Measurements from ENCODE around the gene HOXD1. TPM values are rescaled to one million over a fixed set of nuclear protein-coding genes. Genes with fewer than 3 reads are reported as not detected.

The HOXD1 gene
- total and polyA plus RNA-seq, 2 donors (not counting 1 experiment from before 2014, with no cell fraction given): not detected

- Histone ChIP-seq H4K20me1 (ENCODE audit: control insufficient read depth, extremely low read depth, insufficient read depth, low read length) (no peaks in the 10 kb centered on the region), H3K36me3 (ENCODE audit: control insufficient read depth, insufficient read depth, low read length) (no peaks in the 10 kb centered on the region), H3K27ac (ENCODE audit: insufficient read depth, low read length) (no peak within 1 kb of the TSS), H2AFZ (ENCODE audit: low read length) (no peak within 1 kb of the TSS), H3K4me1 (ENCODE audit: control insufficient read depth, extremely low read depth, insufficient read depth, low read length) (no peaks in the 10 kb centered on the region), H3K9ac (ENCODE audit: insufficient read depth, low read length) (no peak within 1 kb of the TSS), H3K9me3 (ENCODE audit: control insufficient read depth, insufficient read depth, low read depth, low read length) (no peaks in the 10 kb centered on the region), H3K4me3 (replicated peaks in 1 of 4; ENCODE audit: control extremely low read depth in 1 of 4, insufficient read depth in 1 of 4, low read depth in 3 of 4, low read length in 4 of 4) (no peak within 1 kb of the TSS), H3K79me2 (ENCODE audit: control insufficient read depth, insufficient read depth, low read length) (no peaks in the 10 kb centered on the region), H3K27me3 (ENCODE audit: control insufficient read depth, insufficient read depth, low read length) (peaks cover 73% of the 10 kb centered on the region), H3K4me2 (ENCODE audit: extremely low read depth, insufficient read depth, low read length) (no peak within 1 kb of the TSS)
- TF ChIP-seq CTCF (conservative IDR thresholded peaks at IDR 0.05 in 1 of 2, IDR thresholded peaks at IDR 0.05 in 1 of 2; ENCODE audit: low read depth in 1 of 2, low read length in 2 of 2): no peak
- peak; percentile 27 for TF ChIP-seq EZH2 (IDR thresholded peaks at IDR 0.05; ENCODE audit: low read length, missing control alignments)
- DNase-seq (ENCODE audit: low read depth in 2 of 2): peak in 1 of 2 donors; percentile 69
Measured at GRCh38 chr2:176156807-176157498, 31.5 kb upstream of the HOXD1 start, which contains the start of gene HOXD3. HOXD3 (plus strand) TSS chr2:176157307; CDS start chr2:176169115, 11,808 bp downstream.

GRCh38 chr2:176157499-176158185, 30.8 kb upstream of the HOXD1 start:
- no peak overlapping the region for H3K27ac ChIP-seq (ENCODE audit: insufficient read depth, low read length)
- H3K79me2 ChIP-seq (ENCODE audit: control insufficient read depth, insufficient read depth, low read length): no peaks in the 10 kb centered on the region
- DNase-seq (ENCODE audit: low read depth in 2 of 2): peak in 1 of 2 donors; percentile 64
- TF ChIP-seq CTCF (conservative IDR thresholded peaks at IDR 0.05 in 1 of 2, IDR thresholded peaks at IDR 0.05 in 1 of 2; ENCODE audit: low read depth in 1 of 2, low read length in 2 of 2) (no peak), EZH2 (IDR thresholded peaks at IDR 0.05; ENCODE audit: low read length, missing control alignments) (peak; percentile 54)
- H3K27me3 ChIP-seq (ENCODE audit: control insufficient read depth, insufficient read depth, low read length): peaks cover 74% of the 10 kb centered on the region
- no peaks in the 10 kb centered on the region for H4K20me1 ChIP-seq (ENCODE audit: control insufficient read depth, extremely low read depth, insufficient read depth, low read length)
- no peak overlapping the region for H3K9ac ChIP-seq (ENCODE audit: insufficient read depth, low read length)
- no peak overlapping the region for H3K4me2 ChIP-seq (ENCODE audit: extremely low read depth, insufficient read depth, low read length)
- H3K4me3 ChIP-seq (replicated peaks in 1 of 4; ENCODE audit: control extremely low read depth in 1 of 4, insufficient read depth in 1 of 4, low read depth in 3 of 4, low read length in 4 of 4): no peak overlapping the region
- no peaks in the 10 kb centered on the region for H3K9me3 ChIP-seq (ENCODE audit: control insufficient read depth, insufficient read depth, low read depth, low read length)
- no peaks in the 10 kb centered on the region for H3K4me1 ChIP-seq (ENCODE audit: control insufficient read depth, extremely low read depth, insufficient read depth, low read length)
- H2AFZ ChIP-seq (ENCODE audit: low read length): no peak overlapping the region
- H3K36me3 ChIP-seq (ENCODE audit: control insufficient read depth, insufficient read depth, low read length): no peaks in the 10 kb centered on the region

DNA sequence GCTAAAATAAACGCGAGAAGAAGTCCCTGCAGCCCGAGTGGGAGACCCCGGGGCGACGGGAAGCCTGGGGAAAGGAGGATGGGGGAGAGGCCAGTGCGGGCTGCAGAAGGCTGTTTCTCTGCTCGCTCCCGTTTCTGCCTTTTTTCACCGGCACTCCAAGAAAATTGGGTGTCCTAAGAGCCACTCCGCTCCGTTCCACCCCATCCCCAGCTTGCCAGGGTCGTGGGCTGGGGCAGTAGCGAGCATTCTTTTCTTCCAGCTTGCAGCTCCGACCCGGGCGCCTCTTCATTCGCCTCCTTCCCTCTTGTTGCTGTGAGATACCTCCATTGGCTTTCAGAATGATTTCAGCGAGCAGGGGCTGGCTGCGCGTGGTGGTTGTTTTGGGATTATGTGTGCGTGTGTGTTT, 30.3 kb upstream of the HOXD1 start:
- no peaks in the 10 kb centered on the region for H3K4me1 ChIP-seq (ENCODE audit: control insufficient read depth, extremely low read depth, insufficient read depth, low read length)
- H3K9me3 ChIP-seq (ENCODE audit: control insufficient read depth, insufficient read depth, low read depth, low read length): no peaks in the 10 kb centered on the region
- TF ChIP-seq CTCF (conservative IDR thresholded peaks at IDR 0.05 in 1 of 2, IDR thresholded peaks at IDR 0.05 in 1 of 2; ENCODE audit: low read depth in 1 of 2, low read length in 2 of 2) (no peak), EZH2 (IDR thresholded peaks at IDR 0.05; ENCODE audit: low read length, missing control alignments) (no peak)
- no peaks in the 10 kb centered on the region for H3K36me3 ChIP-seq (ENCODE audit: control insufficient read depth, insufficient read depth, low read length)
- no peak overlapping the region for H3K9ac ChIP-seq (ENCODE audit: insufficient read depth, low read length)
- H2AFZ ChIP-seq (ENCODE audit: low read length): no peak overlapping the region
- H3K27ac ChIP-seq (ENCODE audit: insufficient read depth, low read length): no peak overlapping the region
- no peaks in the 10 kb centered on the region for H3K79me2 ChIP-seq (ENCODE audit: control insufficient read depth, insufficient read depth, low read length)
- no peak overlapping the region for H3K4me3 ChIP-seq (replicated peaks in 1 of 4; ENCODE audit: control extremely low read depth in 1 of 4, insufficient read depth in 1 of 4, low read depth in 3 of 4, low read length in 4 of 4)
- DNase-seq (ENCODE audit: low read depth in 2 of 2): peak in 1 of 2 donors; percentile 58
- peaks cover 74% of the 10 kb centered on the region for H3K27me3 ChIP-seq (ENCODE audit: control insufficient read depth, insufficient read depth, low read length)
- H4K20me1 ChIP-seq (ENCODE audit: control insufficient read depth, extremely low read depth, insufficient read depth, low read length): no peaks in the 10 kb centered on the region
- H3K4me2 ChIP-seq (ENCODE audit: extremely low read depth, insufficient read depth, low read length): no peak overlapping the region

Data from fibroblast of lung (primary cell).